Measurements from ENCODE around the gene FAM9A.

FAM9A gene

GRCh38 chrX:8801041-8801599, at the start of gene FAM9A:
TSS of gene FAM9A (minus strand) at chrX:8801383. CDS start at chrX:8800171, 1,212 bp downstream.
- DNase-seq, result no peak

- DNase-seq, result no peak
These were observed 49.3 kb upstream of the FAM9A start for GRCh38 chrX:8850478-8850877.

- DNase-seq, result no peak
These were observed 48.8 kb upstream of the FAM9A start for GRCh38 chrX:8849945-8850344.

- no peak for DNase-seq
These were observed 48.3 kb upstream of the FAM9A start for GRCh38 chrX:8849458-8849857.

GRCh38 chrX:8848911-8849310, 47.7 kb upstream of the FAM9A start:
- DNase-seq, result no peak

GRCh38 chrX:8848441-8848840, 47.3 kb upstream of the FAM9A start:
- DNase-seq, result no peak

GRCh38 chrX:8847360-8847759, 46.2 kb upstream of the FAM9A start:
- no peak for DNase-seq

- no peak for DNase-seq
These were observed 45.1 kb upstream of the FAM9A start for GRCh38 chrX:8846266-8846665.

GRCh38 chrX:8845469-8845868, 44.3 kb upstream of the FAM9A start:
- DNase-seq, result no peak

- no peak for DNase-seq
These were observed 43.9 kb upstream of the FAM9A start for GRCh38 chrX:8845060-8845459.

- DNase-seq, result no peak
These were observed 43.0 kb upstream of the FAM9A start for GRCh38 chrX:8844157-8844556.

- no peak for DNase-seq
These were observed 40.7 kb upstream of the FAM9A start for GRCh38 chrX:8841911-8842310.

GRCh38 chrX:8834392-8834791, 33.2 kb upstream of the FAM9A start:
- DNase-seq, result no peak

GRCh38 chrX:8832582-8833378, 31.6 kb upstream of the FAM9A start:
- no peak for DNase-seq

- no peak for DNase-seq
These were observed 22.5 kb upstream of the FAM9A start for GRCh38 chrX:8823698-8824097.

- DNase-seq, result no peak
These were observed 20.8 kb upstream of the FAM9A start for GRCh38 chrX:8822002-8822401.

- DNase-seq, result peak in 1 of 2 experiments; percentile 11
These were observed 19.8 kb upstream of the FAM9A start for GRCh38 chrX:8820910-8821527.

- peak; percentile 10 to 56 for DNase-seq
These were observed 14.4 kb upstream of the FAM9A start for GRCh38 chrX:8815460-8816065.

GRCh38 chrX:8813036-8813435, 11.9 kb upstream of the FAM9A start:
- DNase-seq, result no peak

- no peak for DNase-seq
These were observed 10.4 kb upstream of the FAM9A start for GRCh38 chrX:8811611-8812010.

GRCh38 chrX:8808661-8809060, 7.5 kb upstream of the FAM9A start:
- DNase-seq, result no peak

GRCh38 chrX:8805974-8806373, 4.8 kb upstream of the FAM9A start:
- DNase-seq, result no peak

- DNase-seq, result no peak
These were observed 3.9 kb upstream of the FAM9A start for GRCh38 chrX:8805046-8805445.

- DNase-seq, result no peak
These were observed 2.1 kb upstream of the FAM9A start for GRCh38 chrX:8803326-8803725.

All from NCI-H1930 (cell line).